Stimulated activated CD8-positive, alpha-beta memory T cell treated with anti-CD3 and anti-CD28 coated beads, Interleukin-7, amount 100 ng/mL, for 4 hours (primary cell): Measurements from ENCODE around the gene SPECC1.

Experiments used
- DNase-seq, 2 donors: peaks; one replicate each; pipeline ENCODE4 v3.0.0-alpha.2; 2020; ENCODE audit warnings: low read depth in 2 of 2

The SPECC1 gene

DNA sequence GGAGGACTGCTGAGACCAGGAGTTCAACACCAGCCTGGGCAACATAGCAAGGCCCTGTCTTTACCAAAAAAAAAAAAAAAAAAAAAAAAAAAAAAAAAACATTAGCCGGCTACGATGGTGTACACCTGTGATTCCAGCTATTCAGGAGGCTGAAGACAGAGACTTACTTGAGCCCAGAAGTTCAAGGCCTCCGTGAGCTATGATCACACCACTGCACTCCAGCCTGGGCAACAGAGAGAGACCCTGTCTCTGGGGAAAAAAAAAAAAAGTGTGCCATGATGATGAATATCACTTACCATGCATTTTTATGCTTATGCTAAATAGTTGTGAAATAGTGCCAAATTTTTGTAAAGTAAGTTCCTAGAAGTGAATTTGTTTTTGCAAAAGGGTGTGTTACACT, 261.2 kb downstream of the SPECC1 start:
- DNase-seq: no peak

DNA sequence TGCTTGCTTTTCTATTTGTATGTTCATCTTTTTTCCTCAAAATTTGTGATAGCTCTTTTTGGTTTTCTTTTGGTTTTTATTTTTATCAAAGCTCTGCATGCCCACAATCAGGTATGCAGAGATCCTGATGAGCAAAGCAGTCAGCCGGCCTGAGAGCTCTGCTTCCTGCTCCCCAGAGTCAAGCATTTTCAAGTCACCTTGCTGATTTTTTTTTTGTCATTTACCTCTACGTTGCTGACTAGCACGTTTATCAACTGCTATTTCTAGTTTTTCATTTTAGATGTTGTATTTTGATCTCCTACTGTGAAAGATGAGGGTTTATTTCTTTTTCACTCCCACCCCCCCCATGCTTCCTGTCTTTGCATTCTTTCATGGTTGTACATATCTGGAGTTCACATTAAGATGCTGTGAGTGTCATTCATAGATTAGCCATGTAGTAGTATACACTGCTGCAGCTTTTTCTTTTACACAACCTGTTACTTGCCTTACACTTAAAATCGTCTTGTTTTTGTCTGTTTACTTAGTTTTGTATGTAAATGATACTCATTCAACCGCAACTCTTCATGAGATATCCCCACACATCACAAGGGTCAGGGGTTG, 262.0 kb downstream of the SPECC1 start:
- no peak for DNase-seq

- DNase-seq: no peak
Measured at GRCh38 chr17:20273741-20274500, 264.8 kb downstream of the SPECC1 start.

DNA sequence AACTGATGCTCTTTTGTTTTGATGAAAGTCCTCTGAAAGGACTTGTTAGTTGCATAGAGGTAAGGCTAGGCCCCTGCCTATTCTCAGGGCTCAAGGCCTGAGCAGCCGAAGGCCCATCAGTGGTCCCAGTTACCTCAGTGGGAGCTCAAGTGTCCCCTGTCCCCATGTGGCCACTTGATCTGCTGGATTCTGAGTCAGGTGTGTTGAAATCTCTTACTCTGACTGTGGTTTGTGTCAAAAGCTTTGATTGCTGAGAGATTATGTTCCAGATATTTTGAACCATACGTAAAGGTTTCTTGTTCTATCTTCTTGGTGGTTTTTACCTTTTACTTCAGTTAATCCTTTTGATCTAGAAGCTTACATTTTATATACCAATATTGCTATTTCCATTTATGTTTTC, 266.5 kb downstream of the SPECC1 start:
- no peak for DNase-seq

- no peak for DNase-seq
Measured at GRCh38 chr17:20276421-20276820, 267.3 kb downstream of the SPECC1 start.

DNA sequence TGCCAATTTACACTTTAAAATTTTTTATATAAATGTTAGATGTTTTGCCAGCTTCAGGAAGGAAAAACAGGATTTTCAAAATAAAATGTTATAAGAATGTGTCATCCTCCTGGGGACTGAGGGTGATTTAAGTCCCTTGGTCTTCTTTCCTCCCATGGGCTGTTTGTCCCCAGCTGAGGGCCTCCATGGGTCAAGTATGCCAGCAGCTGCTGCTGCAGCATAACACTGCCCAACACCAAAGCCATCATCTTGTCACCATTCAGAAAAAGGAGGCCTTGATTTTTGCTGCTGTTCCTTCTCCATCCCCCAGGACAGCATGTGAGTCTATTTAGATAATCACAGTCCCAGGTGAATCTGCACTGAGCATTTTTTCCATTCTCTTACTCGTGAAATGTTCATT, 269.6 kb downstream of the SPECC1 start:
- no peak for DNase-seq

DNA sequence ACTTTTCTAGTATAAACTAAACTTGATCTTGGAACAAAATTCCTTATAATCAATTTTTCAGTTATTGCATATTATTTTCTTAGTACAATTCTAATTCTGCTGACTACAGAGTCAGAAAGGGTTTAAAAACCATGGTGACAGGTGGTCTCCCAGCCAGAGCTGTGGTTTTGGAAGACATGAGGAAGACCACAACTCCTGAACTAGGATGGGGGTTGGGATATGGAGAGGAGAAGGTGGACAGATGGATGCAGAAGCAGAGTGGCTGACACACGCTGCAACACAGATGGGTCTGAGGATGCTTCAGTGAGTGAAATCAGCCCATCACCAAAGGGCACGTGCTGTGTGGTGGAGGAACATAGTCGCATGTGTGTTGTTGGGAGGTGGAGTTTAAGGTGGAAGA, 270.5 kb downstream of the SPECC1 start:
- no peak for DNase-seq

- no peak for DNase-seq
Measured at GRCh38 chr17:20280051-20280450, 270.9 kb downstream of the SPECC1 start.

DNA sequence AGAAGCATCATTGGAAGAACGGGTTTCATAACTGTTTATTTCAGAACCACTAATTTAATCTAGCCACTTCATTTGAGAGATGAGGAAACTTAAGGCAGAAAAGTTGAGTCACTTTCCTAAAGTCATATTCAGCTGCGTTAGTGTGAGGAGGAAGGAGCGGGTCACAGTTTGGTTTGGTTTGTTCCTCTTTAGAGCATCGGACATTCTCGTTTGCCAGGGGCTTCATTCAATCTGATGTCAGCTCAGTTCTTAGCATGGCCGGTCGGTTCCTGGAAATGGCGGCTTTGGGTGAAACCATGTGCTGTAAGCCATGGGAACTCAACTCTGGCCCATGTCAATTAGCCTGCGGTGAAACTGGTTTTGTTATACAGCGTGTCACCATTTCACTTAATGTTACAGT, 271.7 kb downstream of the SPECC1 start:
- DNase-seq: no peak

GRCh38 chr17:20281860-20282259, 272.7 kb downstream of the SPECC1 start:
- DNase-seq: no peak

DNA sequence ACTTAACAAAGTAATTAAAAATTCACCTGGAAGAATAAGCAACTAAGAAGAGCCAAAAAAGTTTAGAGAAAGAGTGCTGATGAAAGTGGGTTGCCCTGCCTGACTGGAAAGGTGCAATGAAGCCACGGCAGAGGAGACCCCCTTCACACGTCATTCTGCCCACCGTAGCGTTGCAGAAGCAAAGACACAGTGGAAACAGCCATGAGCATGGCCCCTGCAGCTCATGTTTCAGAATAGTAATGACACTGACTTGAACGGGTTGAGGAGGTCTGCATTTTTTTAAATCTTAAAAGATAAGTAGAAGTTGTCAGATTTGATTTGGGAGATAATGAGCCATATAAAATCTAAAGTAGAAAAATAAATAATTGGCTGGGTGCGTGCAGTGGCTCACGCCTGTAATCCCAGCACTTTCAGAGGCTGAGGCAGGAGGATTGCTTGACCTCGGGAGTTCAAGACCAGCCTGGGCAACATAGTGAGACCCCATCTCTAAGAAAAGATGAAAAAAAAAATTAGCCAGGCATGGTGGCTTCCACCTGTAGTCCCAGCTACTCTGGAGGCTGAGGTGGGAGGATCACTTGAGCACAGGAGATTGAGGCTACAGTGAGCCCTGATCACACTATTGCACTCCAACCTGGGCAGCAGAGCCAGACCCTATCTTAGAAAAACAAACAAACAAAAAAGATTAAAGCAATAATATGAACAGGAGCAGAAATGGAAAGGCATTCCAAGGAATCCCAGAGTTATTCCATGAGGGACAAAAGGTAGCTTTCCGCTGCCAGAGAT, 273.6 kb downstream of the SPECC1 start:
- DNase-seq: no peak

DNA sequence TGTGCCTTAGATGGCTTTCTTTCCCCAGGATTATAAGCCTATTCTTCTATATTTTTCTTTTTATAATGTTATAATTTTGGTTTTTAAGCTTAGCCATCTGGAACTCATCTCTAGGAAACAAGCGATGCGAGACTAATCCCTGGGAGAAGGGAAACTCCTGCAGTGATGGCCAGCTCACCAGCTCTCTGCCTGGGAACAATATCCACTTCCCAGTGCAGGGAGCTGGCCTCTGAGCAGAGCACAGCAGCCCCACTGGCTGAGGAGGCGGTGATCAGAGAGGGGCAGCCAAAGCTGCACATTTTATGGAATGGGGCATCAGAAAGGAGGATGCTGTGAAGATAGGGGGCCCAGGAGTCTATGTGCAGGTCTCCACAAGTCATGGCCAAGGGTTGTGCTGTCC, 274.9 kb downstream of the SPECC1 start:
- no peak for DNase-seq

GRCh38 chr17:20284570-20285295, 275.6 kb downstream of the SPECC1 start:
- no peak for DNase-seq

GRCh38 chr17:20289984-20290383, 280.8 kb downstream of the SPECC1 start:
- DNase-seq: no peak

GRCh38 chr17:20291853-20292252, 282.7 kb downstream of the SPECC1 start:
- DNase-seq: no peak

DNA sequence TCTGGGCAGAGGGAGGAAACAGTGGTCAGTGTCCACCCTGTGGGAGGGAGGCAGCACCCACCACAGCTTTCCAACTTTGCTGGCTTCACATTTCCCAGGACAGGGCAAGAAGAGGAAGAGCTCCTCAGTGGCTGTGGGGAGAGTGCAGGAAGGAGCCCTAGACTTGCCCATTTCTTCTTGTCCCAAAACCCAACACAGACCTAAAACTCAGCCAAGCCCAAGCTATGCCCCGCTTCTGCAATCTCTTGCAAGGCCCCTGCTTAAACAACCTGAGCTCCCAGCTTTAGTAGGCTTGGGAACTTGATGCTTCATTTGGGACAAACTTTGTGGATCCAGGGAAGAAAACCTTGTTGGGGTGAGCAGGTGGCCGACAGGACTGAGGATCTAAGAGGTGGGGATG, 284.3 kb downstream of the SPECC1 start:
- DNase-seq: no peak

DNA sequence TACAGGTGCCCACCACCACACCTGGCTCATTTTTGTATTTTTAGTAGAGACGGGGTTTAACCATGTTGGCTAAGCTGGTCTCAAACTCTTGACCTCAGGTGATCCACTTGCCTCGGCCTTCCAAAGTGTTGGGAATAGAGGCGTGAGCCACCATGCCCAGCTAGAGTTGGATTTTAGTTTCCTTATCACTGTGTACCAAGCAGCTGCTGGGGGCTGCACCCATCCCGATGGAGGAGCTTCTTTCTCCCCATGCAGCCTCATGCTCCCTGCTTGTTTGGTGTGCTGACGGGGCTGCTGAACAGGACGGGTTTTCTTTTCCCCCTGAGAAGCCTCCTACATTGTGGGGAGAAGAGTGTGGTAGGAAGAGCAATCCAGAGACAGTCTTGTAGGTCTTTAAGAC, 285.0 kb downstream of the SPECC1 start:
- DNase-seq: no peak

DNA sequence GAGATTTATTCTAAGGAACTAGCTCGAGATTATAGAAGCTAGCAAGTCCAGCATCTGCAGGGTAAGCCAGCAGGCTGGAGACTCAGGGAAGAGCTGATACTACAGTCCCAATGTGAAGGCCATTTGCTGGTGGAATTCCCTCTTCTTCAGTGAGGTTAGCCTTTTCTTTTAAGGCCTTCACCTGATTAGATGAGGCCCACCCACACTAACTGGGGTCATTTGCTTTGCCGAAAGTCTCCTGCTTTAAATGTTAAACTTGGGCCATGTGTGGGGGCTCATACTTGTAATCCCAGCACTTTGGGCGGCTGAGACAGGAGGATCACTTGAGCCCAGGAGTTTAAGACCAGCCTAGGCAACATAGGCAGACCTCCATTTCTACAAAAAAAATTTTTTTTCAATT, 289.9 kb downstream of the SPECC1 start:
- no peak for DNase-seq

DNA sequence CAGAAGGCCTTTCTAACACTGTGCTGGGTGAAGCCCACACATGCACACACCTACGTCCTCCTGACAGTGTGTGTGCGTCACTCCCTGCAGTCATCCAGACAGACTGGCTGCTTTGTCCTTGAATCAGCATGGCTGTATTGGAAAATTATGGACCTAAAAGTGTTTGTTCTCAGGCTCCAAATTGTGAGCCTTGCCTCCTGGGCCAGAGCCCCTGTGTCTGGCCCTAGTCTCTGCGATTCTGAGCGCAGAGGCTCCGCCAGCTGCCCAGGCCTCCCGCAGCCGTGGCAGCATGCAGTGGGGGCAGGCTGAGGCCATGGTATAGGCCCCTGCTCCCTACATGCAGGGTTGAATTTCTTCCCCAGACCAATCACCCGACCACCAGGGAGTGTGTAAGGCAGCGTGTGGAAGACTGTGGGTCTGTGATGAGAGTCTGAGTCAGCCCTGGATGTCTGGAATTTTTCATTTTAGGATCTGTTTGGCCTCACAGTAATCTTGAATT, 291.3 kb downstream of the SPECC1 start:
- no peak for DNase-seq

DNA sequence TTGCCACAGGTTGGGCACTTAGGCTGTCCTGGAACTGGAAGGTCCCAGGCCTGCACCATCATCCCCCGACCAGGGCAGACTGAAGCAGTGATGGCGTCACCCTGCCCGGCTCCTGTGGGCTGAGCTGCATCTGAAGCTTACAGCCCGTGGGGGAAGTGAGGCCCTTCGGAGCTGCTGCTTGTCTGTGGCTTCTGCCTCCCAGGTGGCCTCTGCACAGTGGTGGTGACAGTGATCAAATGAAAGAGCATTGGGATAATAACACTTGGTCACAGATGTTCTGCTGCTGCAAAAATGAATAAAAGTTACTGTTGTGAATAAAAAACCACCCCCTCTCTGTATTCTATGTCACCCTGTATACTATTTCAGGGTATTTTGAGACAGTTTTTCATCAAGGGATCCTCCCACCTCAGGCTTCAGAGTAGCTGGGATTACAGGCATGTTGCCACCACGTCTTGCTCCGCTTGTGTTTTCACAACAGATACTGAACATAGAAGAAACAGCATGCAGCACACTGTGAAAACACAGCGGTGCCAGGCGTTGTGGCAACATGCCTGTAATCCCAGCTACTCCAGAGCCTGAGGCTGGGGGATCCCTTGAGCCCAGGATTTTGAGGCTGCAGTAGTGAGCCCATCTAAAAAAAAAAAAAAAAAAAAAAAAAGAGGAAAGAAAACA, 293.2 kb downstream of the SPECC1 start:
- no peak for DNase-seq

GRCh38 chr17:20304961-20305360, 295.8 kb downstream of the SPECC1 start:
- DNase-seq: no peak

DNA sequence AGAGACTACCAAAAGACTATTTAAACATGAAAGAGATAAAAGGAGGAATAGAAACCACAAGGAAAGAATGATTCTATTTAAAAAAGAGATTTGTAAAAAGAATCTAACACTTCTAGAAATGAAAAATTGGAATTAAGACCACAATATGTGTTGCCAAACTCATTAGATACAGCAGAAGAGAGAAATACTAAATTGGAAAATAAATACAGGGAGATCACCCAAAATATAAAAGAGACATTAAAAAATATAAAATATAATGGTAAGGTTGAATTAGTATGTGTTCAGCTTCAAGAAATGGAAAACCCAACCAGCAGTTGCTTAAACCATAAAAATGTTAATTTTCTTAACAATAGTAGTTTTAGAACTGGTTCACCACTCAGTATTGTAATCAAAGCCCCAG, 297.8 kb downstream of the SPECC1 start:
- no peak for DNase-seq
